Lower leg skin (tissue), 4 donors: ENCODE measurements around the gene BAG2. TPM values are rescaled to one million over a fixed set of nuclear protein-coding genes. Genes with fewer than 3 reads are reported as not detected.

Source experiments
- DNase-seq, 2 donors: peaks; one replicate each; pipeline ENCODE4 v3.0.0-alpha.2; 2019; ENCODE audit warnings: low spot score in 2 of 2
- H3K4me3 ChIP-seq: fragments of 200-600 bp; sonication (generic); 2 replicates; pipeline ENCODE4 v1.5.1; 2017; ENCODE audit warnings: mild to moderate bottlenecking, low read depth; ENCODE audit not compliant: poor library complexity, severe bottlenecking
- CTCF ChIP-seq, 3 donors: fragments of 450-650 bp; IDR thresholded peaks; one replicate each; pipeline ENCODE4 v1.5.1; 2016; ENCODE audit warnings: antibody characterized with exemption in 3 of 3, mild to moderate bottlenecking in 3 of 3, moderate library complexity in 2 of 3
- POLR2A ChIP-seq, 2 donors: fragments of 450-650 bp; IDR thresholded peaks; one replicate each; pipeline ENCODE4 v1.6.1; 2016 to 2017; ENCODE audit warnings: antibody characterized with exemption in 2 of 2, mild to moderate bottlenecking in 1 of 2, moderate library complexity in 1 of 2
- WGBS, 2 donors: methylation state at CpG; one replicate each; pipeline ENCODE4 v1.1.5; 2018; 5-methylcytosine and 5-hydroxymethylcytosine counted together
- intact Hi-C: fragments of 100-400 bp; cut with DNase I; formaldehyde crosslinking; loops from one replicate; pipeline ENCODE4 v1.15.0; 2023; ENCODE audit warnings: low total_unique reads
- total RNA-seq, 4 donors: library from RNA; depleted of rRNA; stranded (reverse); fragments of >200 nt; gene quantifications; one replicate each; pipeline ENCODE4 v1.1.0, GENCODE V29; 2016

The BAG2 gene
- total RNA-seq, 4 donors from 2014 or later, result 0.49 to 1.2 (median 1.0) TPM

- DNase-seq, result peak; percentile 64 to 90
- WGBS, 2 donors, result 55 to 75% methylated on average over 11 of the region's 11 CpGs
- H3K4me3 ChIP-seq, result no peak overlapping the region
- TF ChIP-seq CTCF (IDR thresholded peaks at IDR 0.05) (no peak), POLR2A (IDR thresholded peaks at IDR 0.05) (no peak)
- intact Hi-C loops, result no loop called here
These were observed 5.6 kb downstream of the BAG2 start for GRCh38 chr6:57177545-57178265.

GRCh38 chr6:57180596-57180995 lies 8.5 kb downstream of the BAG2 start:
- H3K4me3 ChIP-seq, result no peak overlapping the region
- TF ChIP-seq CTCF (IDR thresholded peaks at IDR 0.05) (no peak), POLR2A (IDR thresholded peaks at IDR 0.05) (no peak)
- intact Hi-C loops, result no loop called here
- DNase-seq, result no peak
- WGBS, 2 donors, result 83 to 89% methylated on average over 3 of the region's 3 CpGs

GRCh38 chr6:57182017-57182432 lies 9.9 kb downstream of the BAG2 start:
- no peak for TF ChIP-seq CTCF (IDR thresholded peaks at IDR 0.05)
- intact Hi-C loops, result no loop called here
- DNase-seq, result no peak
- no peak overlapping the region for H3K4me3 ChIP-seq
- 78 to 98% methylated on average over 2 of the region's 2 CpGs for WGBS, 2 donors

GRCh38 chr6:57183336-57183735 lies 11.2 kb downstream of the BAG2 start:
- intact Hi-C loops, result no loop called here
- TF ChIP-seq POLR2A (IDR thresholded peaks at IDR 0.05) (no peak), CTCF (IDR thresholded peaks at IDR 0.05) (no peak)
- H3K4me3 ChIP-seq, result no peak overlapping the region
- 93 to 98% methylated on average over 2 of the region's 2 CpGs for WGBS, 2 donors
- DNase-seq, result no peak

- DNase-seq, result no peak
- 69% methylated on average over 2 of the region's 2 CpGs for WGBS, 2 donors
- no peak overlapping the region for H3K4me3 ChIP-seq
- intact Hi-C loops, result loop anchor here (10.0 kb wide), 1 partner anchor 125 kb away; the partner anchor contains the start of gene PRIM2
- TF ChIP-seq CTCF (IDR thresholded peaks at IDR 0.05) (no peak), POLR2A (IDR thresholded peaks at IDR 0.05) (no peak)
These were observed 18.0 kb downstream of the BAG2 start for GRCh38 chr6:57190140-57190539.

GRCh38 chr6:57193177-57193576 lies 21.1 kb downstream of the BAG2 start:
- H3K4me3 ChIP-seq, result no peak overlapping the region
- no peak for DNase-seq
- intact Hi-C loops, result loop anchor here (10.0 kb wide), 1 partner anchor 122 kb away; the partner anchor contains the start of gene PRIM2
- no peak for TF ChIP-seq POLR2A (IDR thresholded peaks at IDR 0.05)
- no peak for TF ChIP-seq CTCF (IDR thresholded peaks at IDR 0.05)
